ENCODE data around the gene CAMTA1.

Gene CAMTA1

GRCh38 chr1:7084232-7084894 is 299.1 kb downstream of the CAMTA1 start:
- no peak overlapping the region for H3K4me3 ChIP-seq (ENCODE audit: low read depth, low read length)
- DNase-seq (ENCODE audit: low read depth), result no peak
- no peak for TF ChIP-seq CTCF (IDR thresholded peaks at IDR 0.05; ENCODE audit: low read depth, low read length, missing control alignments)

- H3K4me3 ChIP-seq (ENCODE audit: low read depth, low read length), result no peak overlapping the region
- no peak for DNase-seq (ENCODE audit: low read depth)
- TF ChIP-seq CTCF (IDR thresholded peaks at IDR 0.05; ENCODE audit: low read depth, low read length, missing control alignments), result no peak
Observed at GRCh38 chr1:7085521-7085920, 300.3 kb downstream of the CAMTA1 start.

GRCh38 chr1:7086106-7086505 is 300.9 kb downstream of the CAMTA1 start:
- TF ChIP-seq CTCF (IDR thresholded peaks at IDR 0.05; ENCODE audit: low read depth, low read length, missing control alignments), result no peak
- no peak overlapping the region for H3K4me3 ChIP-seq (ENCODE audit: low read depth, low read length)
- DNase-seq (ENCODE audit: low read depth), result no peak

GRCh38 chr1:7087888-7088287 is 302.6 kb downstream of the CAMTA1 start:
- DNase-seq (ENCODE audit: low read depth), result no peak
- TF ChIP-seq CTCF (IDR thresholded peaks at IDR 0.05; ENCODE audit: low read depth, low read length, missing control alignments), result no peak
- no peak overlapping the region for H3K4me3 ChIP-seq (ENCODE audit: low read depth, low read length)

- DNase-seq (ENCODE audit: low read depth), result no peak
- no peak for TF ChIP-seq CTCF (IDR thresholded peaks at IDR 0.05; ENCODE audit: low read depth, low read length, missing control alignments)
- H3K4me3 ChIP-seq (ENCODE audit: low read depth, low read length), result no peak overlapping the region
Observed at GRCh38 chr1:7089497-7089896, 304.2 kb downstream of the CAMTA1 start.

GRCh38 chr1:7093297-7093696 is 308.0 kb downstream of the CAMTA1 start:
- no peak for DNase-seq (ENCODE audit: low read depth)
- no peak for TF ChIP-seq CTCF (IDR thresholded peaks at IDR 0.05; ENCODE audit: low read depth, low read length, missing control alignments)
- H3K4me3 ChIP-seq (ENCODE audit: low read depth, low read length), result no peak overlapping the region

GRCh38 chr1:7094086-7094485 is 308.8 kb downstream of the CAMTA1 start:
- no peak overlapping the region for H3K4me3 ChIP-seq (ENCODE audit: low read depth, low read length)
- no peak for TF ChIP-seq CTCF (IDR thresholded peaks at IDR 0.05; ENCODE audit: low read depth, low read length, missing control alignments)
- DNase-seq (ENCODE audit: low read depth), result no peak

Measured in GM12864 (cell line).